ENCODE measurements around the gene DCLK1. TPM values are rescaled to one million over a fixed set of nuclear protein-coding genes. Genes with fewer than 3 reads are reported as not detected.

The DCLK1 gene
- total RNA-seq, 1 experiment from 2014 or later: 36.2 TPM

GRCh38 chr13:35865341-35866240, 265.6 kb downstream of the DCLK1 start:
- Histone ChIP-seq H4K8ac (replicated peaks; ENCODE audit: insufficient read length, low read depth, low read length) (no peak overlapping the region), H3K23ac (ENCODE audit: insufficient read length, low read depth, low read length) (no peak overlapping the region), H2BK120ac (ENCODE audit: low read depth, low read length, poor library complexity, severe bottlenecking) (no peak overlapping the region), H3K27me3 (ENCODE audit: insufficient read depth, low read length) (no peaks in the 10 kb centered on the region), H3T11ph (ENCODE audit: low read length) (no peak overlapping the region), H3K9ac (ENCODE audit: extremely low read depth, insufficient read length, low read length) (no peak overlapping the region), H2BK12ac (ENCODE audit: insufficient read length, low read depth, low read length) (no peak overlapping the region), H3K9me3 (ENCODE audit: control insufficient read depth, low read depth, low read length) (no peaks in the 10 kb centered on the region), H4K20me1 (ENCODE audit: control insufficient read depth, insufficient read depth, insufficient read length) (no peaks in the 10 kb centered on the region), H3K79me2 (ENCODE audit: insufficient read depth, low read length) (no peaks in the 10 kb centered on the region), H2BK20ac (ENCODE audit: low read depth, low read length, poor library complexity, severe bottlenecking) (no peak overlapping the region), H4K5ac (ENCODE audit: insufficient read length, low read depth, low read length) (no peak overlapping the region), H2AK5ac (ENCODE audit: insufficient read length, low read length) (no peak overlapping the region), H3K56ac (ENCODE audit: insufficient read length, low read depth, low read length) (no peak overlapping the region), H3K4me1 (ENCODE audit: insufficient read depth, low read length) (peaks cover 3% of the 10 kb centered on the region; the same call in 1 of the 2 replicates), H3K23me2 (ENCODE audit: insufficient read length, low read depth, low read length, poor library complexity, severe bottlenecking) (no peaks in the 10 kb centered on the region), H3K18ac (ENCODE audit: insufficient read length, low read depth, low read length) (no peak overlapping the region), H3K4ac (ENCODE audit: low read depth, low read length) (no peak overlapping the region), H3K79me1 (ENCODE audit: insufficient read depth, low read depth, low read length, poor library complexity, severe bottlenecking) (no peaks in the 10 kb centered on the region), H4K91ac (ENCODE audit: insufficient read length, low read depth, low read length) (no peak overlapping the region), H3K4me2 (ENCODE audit: insufficient read depth, insufficient read length, low read length) (no peak overlapping the region), H3K14ac (ENCODE audit: insufficient read depth, low read length) (no peak overlapping the region), H2BK15ac (ENCODE audit: low read depth, low read length) (no peak overlapping the region), H2AFZ (ENCODE audit: low read length) (no peak overlapping the region), H3K27ac (ENCODE audit: insufficient read length, low read depth, low read length) (no peak overlapping the region), H2BK5ac (ENCODE audit: insufficient read length, low read length) (no peak overlapping the region)
- no peak for DNase-seq
- Mint-ChIP-seq H3K9me3 (peaks cover 0 to 2% of the 10 kb centered on the region in 2 experiments; a peak in 1 of 5 replicates), H3K27ac (no peak overlapping the region), H3K4me3 (no peak overlapping the region), H3K36me3 (ENCODE audit: insufficient read depth in 1 of 3, low read depth in 3 of 3) (no peaks in the 10 kb centered on the region; a peak in 1 of 7 replicates), H3K27me3 (ENCODE audit: low read depth) (no peaks in the 10 kb centered on the region), H3K4me1 (peaks cover 4 to 6% of the 10 kb centered on the region in 2 experiments)
- no CpG with 5 or more reads among the region's 4 CpGs for WGBS (ENCODE audit: extremely low coverage, insufficient read length, low lambda C conversion rate)
- no peak for TF ChIP-seq CTCF (conservative IDR thresholded peaks at IDR 0.05)
